ENCODE measurements around the gene TFPI.

TFPI gene

DNA sequence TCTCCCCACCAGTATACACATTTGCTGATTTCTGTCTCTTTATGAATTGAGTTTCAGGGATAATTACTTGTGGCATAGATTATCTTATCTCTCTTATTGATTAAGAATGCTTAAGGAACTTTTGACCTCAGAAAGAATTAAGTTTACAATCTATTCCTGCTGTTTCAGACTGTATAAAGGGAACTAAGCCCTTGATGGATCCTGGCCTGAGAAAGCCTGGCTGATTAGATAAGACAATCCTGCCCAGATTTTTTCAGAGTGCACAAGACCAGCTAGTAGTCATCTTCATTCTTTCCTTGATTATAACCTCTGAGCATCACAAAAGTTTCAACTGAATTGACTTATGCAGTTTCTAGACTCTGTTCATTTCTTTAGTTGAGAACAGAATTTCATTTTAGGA, 22.7 kb upstream of the TFPI start:
- H3K36me3 ChIP-seq (ENCODE audit: low read length), result no peaks in the 10 kb centered on the region
- no peaks in the 10 kb centered on the region for H3K9me2 ChIP-seq (replicated peaks; ENCODE audit: insufficient read depth, low read length)
- no peak overlapping the region for H2AFZ ChIP-seq (ENCODE audit: low read depth, low read length, severe bottlenecking)
- H4K20me1 ChIP-seq (ENCODE audit: low read depth, low read length), result no peaks in the 10 kb centered on the region
- no peak overlapping the region for H3K4me2 ChIP-seq (ENCODE audit: low read depth, low read length, poor library complexity, severe bottlenecking)
- H3K27me3 ChIP-seq (ENCODE audit: low read length), result no peaks in the 10 kb centered on the region
- H3K27ac ChIP-seq (ENCODE audit: low read depth, low read length), result no peak overlapping the region
- H3K9me3 ChIP-seq (ENCODE audit: insufficient read depth, low read length), result no peaks in the 10 kb centered on the region
- no peaks in the 10 kb centered on the region for H3F3A ChIP-seq (ENCODE audit: insufficient read depth)
- no peaks in the 10 kb centered on the region for H3K79me2 ChIP-seq (ENCODE audit: insufficient read depth, low read length)
- H3K4me3 ChIP-seq (ENCODE audit: insufficient read depth, low read length, poor library complexity, severe bottlenecking), result no peak overlapping the region
- no peak for TF ChIP-seq EZH2phosphoT487 (conservative IDR thresholded peaks at IDR 0.05; ENCODE audit: low read length)
- TF ChIP-seq, protein P1, sequence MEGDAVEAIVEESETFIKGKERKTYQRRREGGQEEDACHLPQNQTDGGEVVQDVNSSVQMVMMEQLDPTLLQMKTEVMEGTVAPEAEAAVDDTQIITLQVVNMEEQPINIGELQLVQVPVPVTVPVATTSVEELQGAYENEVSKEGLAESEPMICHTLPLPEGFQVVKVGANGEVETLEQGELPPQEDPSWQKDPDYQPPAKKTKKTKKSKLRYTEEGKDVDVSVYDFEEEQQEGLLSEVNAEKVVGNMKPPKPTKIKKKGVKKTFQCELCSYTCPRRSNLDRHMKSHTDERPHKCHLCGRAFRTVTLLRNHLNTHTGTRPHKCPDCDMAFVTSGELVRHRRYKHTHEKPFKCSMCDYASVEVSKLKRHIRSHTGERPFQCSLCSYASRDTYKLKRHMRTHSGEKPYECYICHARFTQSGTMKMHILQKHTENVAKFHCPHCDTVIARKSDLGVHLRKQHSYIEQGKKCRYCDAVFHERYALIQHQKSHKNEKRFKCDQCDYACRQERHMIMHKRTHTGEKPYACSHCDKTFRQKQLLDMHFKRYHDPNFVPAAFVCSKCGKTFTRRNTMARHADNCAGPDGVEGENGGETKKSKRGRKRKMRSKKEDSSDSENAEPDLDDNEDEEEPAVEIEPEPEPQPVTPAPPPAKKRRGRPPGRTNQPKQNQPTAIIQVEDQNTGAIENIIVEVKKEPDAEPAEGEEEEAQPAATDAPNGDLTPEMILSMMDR (IDR thresholded peaks at IDR 0.05; ENCODE audit: insufficient read depth, low read length, poor library complexity, severe bottlenecking), result no peak
- no peak overlapping the region for H3K9ac ChIP-seq (ENCODE audit: low read length)

DNA sequence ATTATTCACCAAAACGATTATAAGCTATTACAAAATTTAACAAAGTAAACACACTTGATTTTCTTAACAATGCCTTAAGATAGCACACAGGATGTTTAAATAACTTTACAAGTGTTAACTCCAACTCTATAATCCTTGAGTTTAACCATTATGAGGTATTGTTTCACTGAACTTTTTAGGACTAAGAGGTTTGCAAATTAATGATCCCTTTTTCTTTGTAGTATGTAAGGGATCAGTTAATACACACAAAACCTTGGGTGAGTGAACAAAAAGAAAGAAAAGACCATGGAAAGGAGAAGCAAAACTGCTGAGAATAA, 21.5 kb upstream of the TFPI start:
- Histone ChIP-seq H3K4me3 (ENCODE audit: insufficient read depth, low read length, poor library complexity, severe bottlenecking) (no peak overlapping the region), H4K20me1 (ENCODE audit: low read depth, low read length) (no peaks in the 10 kb centered on the region), H2AFZ (ENCODE audit: low read depth, low read length, severe bottlenecking) (no peak overlapping the region), H3K9me3 (ENCODE audit: insufficient read depth, low read length) (no peaks in the 10 kb centered on the region), H3K27me3 (ENCODE audit: low read length) (no peaks in the 10 kb centered on the region), H3K79me2 (ENCODE audit: insufficient read depth, low read length) (no peaks in the 10 kb centered on the region), H3K27ac (ENCODE audit: low read depth, low read length) (no peak overlapping the region), H3K9ac (ENCODE audit: low read length) (no peak overlapping the region), H3K4me2 (ENCODE audit: low read depth, low read length, poor library complexity, severe bottlenecking) (no peak overlapping the region), H3K9me2 (replicated peaks; ENCODE audit: insufficient read depth, low read length) (no peaks in the 10 kb centered on the region), H3F3A (ENCODE audit: insufficient read depth) (no peaks in the 10 kb centered on the region), H3K36me3 (ENCODE audit: low read length) (no peaks in the 10 kb centered on the region)
- TF ChIP-seq EZH2phosphoT487 (conservative IDR thresholded peaks at IDR 0.05; ENCODE audit: low read length), result no peak
- TF ChIP-seq, protein P1 (IDR thresholded peaks at IDR 0.05; ENCODE audit: insufficient read depth, low read length, poor library complexity, severe bottlenecking), result no peak

DNA sequence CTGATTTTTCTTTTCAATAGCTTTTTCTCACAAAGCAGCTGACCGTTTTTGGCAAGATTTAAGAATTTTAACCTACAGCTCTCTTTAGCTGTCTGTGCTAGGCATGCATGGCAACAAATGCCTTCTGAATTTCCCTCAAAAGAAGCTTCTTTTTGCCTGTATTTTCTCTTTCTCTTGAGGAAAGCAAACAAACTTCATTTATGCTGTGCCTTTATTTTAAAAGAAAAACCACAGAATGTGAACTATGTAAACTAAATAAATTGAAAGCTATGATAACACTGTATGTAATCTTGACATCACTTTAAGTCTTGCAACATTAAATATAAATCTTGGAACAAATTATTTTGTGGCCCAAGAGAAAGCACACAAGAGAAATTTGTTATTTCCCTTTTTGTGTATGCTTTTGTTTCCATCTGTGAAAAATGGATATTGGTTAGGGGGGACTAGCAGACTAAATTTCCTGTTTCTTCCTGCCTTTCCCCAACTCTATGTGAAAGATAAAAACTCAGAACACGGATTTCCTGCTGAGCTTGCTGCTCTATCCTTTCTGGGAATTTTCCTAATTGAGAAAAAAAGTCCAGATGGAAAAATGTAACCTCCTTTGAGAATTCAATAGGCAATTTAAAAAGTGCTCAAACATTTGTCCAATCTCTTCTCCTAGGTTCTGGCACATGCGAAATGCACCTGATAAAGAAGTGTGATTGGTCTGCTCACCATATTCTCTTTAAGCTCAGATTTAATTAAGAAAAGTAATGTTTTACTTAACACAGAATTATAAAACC, 20.9 kb upstream of the TFPI start:
- Histone ChIP-seq H4K20me1 (ENCODE audit: low read depth, low read length) (no peaks in the 10 kb centered on the region), H3K4me2 (ENCODE audit: low read depth, low read length, poor library complexity, severe bottlenecking) (no peak overlapping the region), H2AFZ (ENCODE audit: low read depth, low read length, severe bottlenecking) (no peak overlapping the region), H3K9me2 (replicated peaks; ENCODE audit: insufficient read depth, low read length) (no peaks in the 10 kb centered on the region), H3K9me3 (ENCODE audit: insufficient read depth, low read length) (no peaks in the 10 kb centered on the region), H3K79me2 (ENCODE audit: insufficient read depth, low read length) (no peaks in the 10 kb centered on the region), H3K9ac (ENCODE audit: low read length) (no peak overlapping the region), H3F3A (ENCODE audit: insufficient read depth) (no peaks in the 10 kb centered on the region), H3K36me3 (ENCODE audit: low read length) (no peaks in the 10 kb centered on the region), H3K27ac (ENCODE audit: low read depth, low read length) (no peak overlapping the region), H3K27me3 (ENCODE audit: low read length) (no peaks in the 10 kb centered on the region), H3K4me3 (ENCODE audit: insufficient read depth, low read length, poor library complexity, severe bottlenecking) (no peak overlapping the region)
- TF ChIP-seq, protein P1 (IDR thresholded peaks at IDR 0.05; ENCODE audit: insufficient read depth, low read length, poor library complexity, severe bottlenecking), result no peak
- TF ChIP-seq EZH2phosphoT487 (conservative IDR thresholded peaks at IDR 0.05; ENCODE audit: low read length), result no peak

Measured in SU-DHL-6 (cell line).